Skeletal muscle cell (primary cell): ENCODE measurements around the gene SPRYD4.
"Not testable (repeated sequence)": the region's sequence is repeated elsewhere in the genome, so short reads cannot be mapped to it uniquely, and the experiment has no call there.

ENCODE experiments used
- DNase-seq: peaks from one replicate; pipeline ENCODE4 v3.0.0-alpha.2; 2010; ENCODE audit warnings: low read depth
- H3K4me3 ChIP-seq: 2 replicates; pipeline ENCODE4 v1.5.1; 2011; ENCODE audit warnings: low read depth, mild to moderate bottlenecking, control low read depth, low read length, moderate library complexity

The SPRYD4 gene

GRCh38 chr12:56468216-56469006 is at the start of gene SPRYD4:
SPRYD4 (plus strand) TSS chr12:56468578; CDS start chr12:56468592, 14 bp downstream.
- DNase-seq, result peak; percentile 67
- peak within 1 kb of the TSS; percentile 90 for H3K4me3 ChIP-seq

GRCh38 chr12:56420411-56420810 is 48.0 kb upstream of the SPRYD4 start:
- H3K4me3 ChIP-seq, result no peak overlapping the region
- DNase-seq, result no peak

- H3K4me3 ChIP-seq, result no peak overlapping the region
- no peak for DNase-seq
Observed at GRCh38 chr12:56425193-56425592, 43.2 kb upstream of the SPRYD4 start.

GRCh38 chr12:56425940-56426438 is 42.4 kb upstream of the SPRYD4 start:
- H3K4me3 ChIP-seq, result no peak overlapping the region
- DNase-seq, result no peak

- H3K4me3 ChIP-seq, result no peak overlapping the region
- no peak for DNase-seq
Observed at GRCh38 chr12:56431288-56431687, 37.1 kb upstream of the SPRYD4 start.

- DNase-seq, result peak; percentile 24
- H3K4me3 ChIP-seq, result no peak overlapping the region
Observed at GRCh38 chr12:56431850-56432249, 36.5 kb upstream of the SPRYD4 start.

GRCh38 chr12:56434828-56435227 is 33.5 kb upstream of the SPRYD4 start:
- no peak for DNase-seq
- no peak overlapping the region for H3K4me3 ChIP-seq

GRCh38 chr12:56437430-56438176 is 30.8 kb upstream of the SPRYD4 start:
- DNase-seq, result no peak
- no peak overlapping the region for H3K4me3 ChIP-seq

- H3K4me3 ChIP-seq, DNase-seq: not testable (repeated sequence)
Observed at GRCh38 chr12:56443208-56443607, 25.2 kb upstream of the SPRYD4 start.

- peak; percentile 50 for DNase-seq
- peak within 1 kb of the TSS; percentile 82 for H3K4me3 ChIP-seq
Observed at GRCh38 chr12:56448860-56449621, 19.3 kb upstream of the SPRYD4 start, which contains the start of gene TIMELESS. TIMELESS (minus strand) TSS chr12:56449426; CDS start chr12:56434170, 15,256 bp downstream.

GRCh38 chr12:56449622-56449984 is 18.8 kb upstream of the SPRYD4 start:
- H3K4me3 ChIP-seq, result peak overlapping the region; percentile 82
- DNase-seq, result no peak

- H3K4me3 ChIP-seq, result no peak overlapping the region
- no peak for DNase-seq
Observed at GRCh38 chr12:56450241-56450640, 18.1 kb upstream of the SPRYD4 start.

- DNase-seq, result no peak
- H3K4me3 ChIP-seq, result no peak overlapping the region
Observed at GRCh38 chr12:56451147-56451546, 17.2 kb upstream of the SPRYD4 start.

- no peak within 1 kb of the TSS for H3K4me3 ChIP-seq
Observed at GRCh38 chr12:56454557-56454956, 13.8 kb upstream of the SPRYD4 start, which contains the start of gene MIP. MIP (minus strand) TSS chr12:56454657; CDS start chr12:56454613, 44 bp downstream.

GRCh38 chr12:56457817-56458216 is 10.6 kb upstream of the SPRYD4 start:
- DNase-seq, result no peak
- no peak overlapping the region for H3K4me3 ChIP-seq

More at GRCh38 chr12:56454557-56454956, 13.8 kb upstream of the SPRYD4 start, which contains the start of gene MIP:
- no peak for DNase-seq

- no peak for DNase-seq
- no peak overlapping the region for H3K4me3 ChIP-seq
Observed at GRCh38 chr12:56461235-56462159, 6.9 kb upstream of the SPRYD4 start.

GRCh38 chr12:56462565-56462964 is 5.8 kb upstream of the SPRYD4 start:
- no peak for DNase-seq
- no peak overlapping the region for H3K4me3 ChIP-seq
